ENCODE measurements around the gene DACT2. TPM values are rescaled to one million over a fixed set of nuclear protein-coding genes. Genes with fewer than 3 reads are reported as not detected.

DACT2 gene
- total and polyA plus RNA-seq, 4 donors = 0.25 to 2.8 (median 0.88) TPM

DNA sequence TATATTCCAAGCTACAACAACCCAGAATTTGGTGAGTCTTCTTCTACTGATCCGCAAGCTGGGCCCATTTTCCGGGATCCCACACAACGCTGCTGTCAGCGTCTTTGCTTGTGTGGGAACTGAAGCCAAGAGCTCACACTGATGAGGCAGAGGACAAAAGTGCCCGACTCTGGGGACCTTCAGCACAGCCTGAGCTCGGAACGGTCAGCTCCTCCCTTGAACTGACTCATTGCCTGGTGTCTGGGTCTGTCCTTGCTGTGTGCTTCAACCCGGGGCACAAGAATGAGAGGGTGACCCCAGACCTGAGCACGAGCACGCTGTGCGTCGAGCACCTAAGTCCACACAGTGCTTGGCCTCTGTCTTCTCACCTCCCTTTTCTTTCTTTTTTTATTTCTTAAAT, 33.5 kb downstream of the DACT2 start:
- no peak overlapping the region for H3K9ac ChIP-seq (ENCODE audit: low read depth in 1 of 2, low read length in 2 of 2)
- H3K27me3 ChIP-seq (ENCODE audit: control insufficient read depth in 4 of 4, insufficient read depth in 4 of 4, low read length in 3 of 4) = no peaks in the 10 kb centered on the region
- no peak for DNase-seq (ENCODE audit: low spot score)
- H3K9me3 ChIP-seq (ENCODE audit: control insufficient read depth in 4 of 4, low read length in 3 of 4) = no peaks in the 10 kb centered on the region
- no peak overlapping the region for H3K27ac ChIP-seq (ENCODE audit: low read depth in 1 of 2, low read length in 2 of 2)
- TF ChIP-seq GABPA (IDR thresholded peaks at IDR 0.05 in 1 of 2, conservative IDR thresholded peaks at IDR 0.05 in 1 of 2) (no peak), SP1 (IDR thresholded peaks at IDR 0.05) (no peak), RXRA (IDR thresholded peaks at IDR 0.05) (no peak), HNF4G (IDR thresholded peaks at IDR 0.05) (no peak)
- TF ChIP-seq, protein P1, sequence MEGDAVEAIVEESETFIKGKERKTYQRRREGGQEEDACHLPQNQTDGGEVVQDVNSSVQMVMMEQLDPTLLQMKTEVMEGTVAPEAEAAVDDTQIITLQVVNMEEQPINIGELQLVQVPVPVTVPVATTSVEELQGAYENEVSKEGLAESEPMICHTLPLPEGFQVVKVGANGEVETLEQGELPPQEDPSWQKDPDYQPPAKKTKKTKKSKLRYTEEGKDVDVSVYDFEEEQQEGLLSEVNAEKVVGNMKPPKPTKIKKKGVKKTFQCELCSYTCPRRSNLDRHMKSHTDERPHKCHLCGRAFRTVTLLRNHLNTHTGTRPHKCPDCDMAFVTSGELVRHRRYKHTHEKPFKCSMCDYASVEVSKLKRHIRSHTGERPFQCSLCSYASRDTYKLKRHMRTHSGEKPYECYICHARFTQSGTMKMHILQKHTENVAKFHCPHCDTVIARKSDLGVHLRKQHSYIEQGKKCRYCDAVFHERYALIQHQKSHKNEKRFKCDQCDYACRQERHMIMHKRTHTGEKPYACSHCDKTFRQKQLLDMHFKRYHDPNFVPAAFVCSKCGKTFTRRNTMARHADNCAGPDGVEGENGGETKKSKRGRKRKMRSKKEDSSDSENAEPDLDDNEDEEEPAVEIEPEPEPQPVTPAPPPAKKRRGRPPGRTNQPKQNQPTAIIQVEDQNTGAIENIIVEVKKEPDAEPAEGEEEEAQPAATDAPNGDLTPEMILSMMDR (IDR thresholded peaks at IDR 0.05; ENCODE audit: low read depth, low read length, missing input control) = no peak
- peaks cover 0 to 15% (median 8%) of the 10 kb centered on the region in 4 donors for H3K4me1 ChIP-seq (ENCODE audit: control insufficient read depth in 4 of 4, insufficient read depth in 4 of 4, low read length in 3 of 4)
- no peaks in the 10 kb centered on the region for H3K36me3 ChIP-seq (ENCODE audit: control insufficient read depth in 4 of 4, insufficient read depth in 3 of 4, low read depth in 1 of 4, low read length in 3 of 4)
- 89% methylated on average over 12 of the region's 12 CpGs for WGBS
- H3K4me3 ChIP-seq (ENCODE audit: low read depth in 1 of 3, low read length in 3 of 3) = no peak overlapping the region

GRCh38 chr6:168285456-168285855, 34.1 kb downstream of the DACT2 start:
- Histone ChIP-seq H3K27me3 (ENCODE audit: control insufficient read depth in 4 of 4, insufficient read depth in 4 of 4, low read length in 3 of 4) (no peaks in the 10 kb centered on the region), H3K9me3 (ENCODE audit: control insufficient read depth in 4 of 4, low read length in 3 of 4) (no peaks in the 10 kb centered on the region), H3K36me3 (ENCODE audit: control insufficient read depth in 4 of 4, insufficient read depth in 3 of 4, low read depth in 1 of 4, low read length in 3 of 4) (no peaks in the 10 kb centered on the region), H3K4me1 (ENCODE audit: control insufficient read depth in 4 of 4, insufficient read depth in 4 of 4, low read length in 3 of 4) (peaks cover 0 to 21% (median 9%) of the 10 kb centered on the region in 4 donors), H3K9ac (ENCODE audit: low read depth in 1 of 2, low read length in 2 of 2) (no peak overlapping the region), H3K27ac (ENCODE audit: low read depth in 1 of 2, low read length in 2 of 2) (no peak overlapping the region), H3K4me3 (ENCODE audit: low read depth in 1 of 3, low read length in 3 of 3) (no peak overlapping the region)
- TF ChIP-seq RAD21 (IDR thresholded peaks at IDR 0.05) = no peak
- 97% methylated on average over 21 of the region's 21 CpGs for WGBS
- no peak for DNase-seq (ENCODE audit: low spot score)

GRCh38 chr6:168284187-168284586, 35.4 kb downstream of the DACT2 start:
- no peak for TF ChIP-seq EGR1 (IDR thresholded peaks at IDR 0.05; ENCODE audit: low read depth in 2 of 2)
- TF ChIP-seq YY1 (IDR thresholded peaks at IDR 0.05) = no peak
- no peak for TF ChIP-seq HNF4G (IDR thresholded peaks at IDR 0.05)
- TF ChIP-seq RXRA (IDR thresholded peaks at IDR 0.05) = no peak
- H3K9me3 ChIP-seq (ENCODE audit: control insufficient read depth in 4 of 4, low read length in 3 of 4) = no peaks in the 10 kb centered on the region

GRCh38 chr6:168283686-168284025, 35.9 kb downstream of the DACT2 start:
- no peak for DNase-seq (ENCODE audit: low spot score)
- no peak for TF ChIP-seq NR2F2 (IDR thresholded peaks at IDR 0.05)
- TF ChIP-seq, protein P1 (IDR thresholded peaks at IDR 0.05; ENCODE audit: low read depth, low read length, missing input control) = no peak

More at GRCh38 chr6:168284187-168284586, 35.4 kb downstream of the DACT2 start:
- WGBS = 93% methylated on average over 6 of the region's 6 CpGs
- Histone ChIP-seq H3K27ac (ENCODE audit: low read depth in 1 of 2, low read length in 2 of 2) (no peak overlapping the region), H3K9ac (ENCODE audit: low read depth in 1 of 2, low read length in 2 of 2) (no peak overlapping the region), H3K27me3 (ENCODE audit: control insufficient read depth in 4 of 4, insufficient read depth in 4 of 4, low read length in 3 of 4) (no peaks in the 10 kb centered on the region), H3K4me1 (ENCODE audit: control insufficient read depth in 4 of 4, insufficient read depth in 4 of 4, low read length in 3 of 4) (peaks cover 0 to 21% (median 9%) of the 10 kb centered on the region in 4 donors), H3K36me3 (ENCODE audit: control insufficient read depth in 4 of 4, insufficient read depth in 3 of 4, low read depth in 1 of 4, low read length in 3 of 4) (no peaks in the 10 kb centered on the region), H3K4me3 (ENCODE audit: low read depth in 1 of 3, low read length in 3 of 3) (no peak overlapping the region)
- DNase-seq (ENCODE audit: low spot score) = no peak

More at GRCh38 chr6:168283686-168284025, 35.9 kb downstream of the DACT2 start:
- H3K9me3 ChIP-seq (ENCODE audit: control insufficient read depth in 4 of 4, low read length in 3 of 4) = no peaks in the 10 kb centered on the region
- no peak overlapping the region for H3K4me3 ChIP-seq (ENCODE audit: low read depth in 1 of 3, low read length in 3 of 3)
- H3K27ac ChIP-seq (ENCODE audit: low read depth in 1 of 2, low read length in 2 of 2) = no peak overlapping the region
- WGBS = 97% methylated on average over 14 of the region's 14 CpGs
- H3K27me3 ChIP-seq (ENCODE audit: control insufficient read depth in 4 of 4, insufficient read depth in 4 of 4, low read length in 3 of 4) = no peaks in the 10 kb centered on the region
- H3K4me1 ChIP-seq (ENCODE audit: control insufficient read depth in 4 of 4, insufficient read depth in 4 of 4, low read length in 3 of 4) = peaks cover 0 to 21% (median 9%) of the 10 kb centered on the region in 4 donors
- no peaks in the 10 kb centered on the region for H3K36me3 ChIP-seq (ENCODE audit: control insufficient read depth in 4 of 4, insufficient read depth in 3 of 4, low read depth in 1 of 4, low read length in 3 of 4)
- H3K9ac ChIP-seq (ENCODE audit: low read depth in 1 of 2, low read length in 2 of 2) = no peak overlapping the region

All from liver (tissue), 9 donors.